Pancreas (tissue), 10 donors: ENCODE data around the gene INSM1. TPM values are rescaled to one million over a fixed set of nuclear protein-coding genes. Genes with fewer than 3 reads are reported as not detected.
A peak's percentile ranks its signal among the peaks of the same experiment; 100 is the strongest.

Experiments used
- ATAC-seq, 4 donors: fragments of 200-7000 bp; cut with Tn5 transposase; one replicate each; pipeline versions ENCODE4 v1.8.0 to v1.9.1; 2020; ENCODE audit warnings: mild to moderate bottlenecking in 4 of 4, moderate library complexity in 4 of 4
- DNase-seq, 6 donors: peaks; one replicate each; pipeline ENCODE4 v3.0.0-alpha.2; 2020
- FAIRE-seq: peaks from 2 replicates; lab custom pipeline; 2012; peaks lifted over from hg19 to GRCh38; lab: Jason Lieb, UNC
- H3K27ac ChIP-seq, 4 donors: fragments of 200-600 bp; sonication (generic); 1 replicate in 3 of 4; 2 replicates in 1 of 4; pipeline versions ENCODE4 v1.5.0 to v1.8.0; 2020
- H3K27me3 ChIP-seq, 4 donors: fragments of 200-600 bp; one replicate each; pipeline ENCODE4 v1.8.0; 2021
- H3K36me3 ChIP-seq, 3 donors: fragments of 200-600 bp; sonication (generic) in 1 of 3; one replicate each; pipeline versions ENCODE4 v1.5.0 to v1.8.0; 2020 to 2021
- H3K4me1 ChIP-seq, 3 donors: fragments of 200-600 bp; one replicate each; pipeline ENCODE4 v1.8.0; 2021
- H3K4me3 ChIP-seq, 4 donors: fragments of 200-600 bp; sonication (generic) in 2 of 4; one replicate each; pipeline versions ENCODE4 v1.5.0 to v1.8.0; 2020 to 2021
- H3K9me3 ChIP-seq, 4 donors: fragments of 200-600 bp; one replicate each; pipeline ENCODE4 v1.8.0; 2021
- WGBS, 2 donors: extraction: QIAGEN DNeasy Blood & Tissue Kit; methylation state at CpG; one replicate each; pipeline ENCODE4 v1.1.7; 2013; 5-methylcytosine and 5-hydroxymethylcytosine counted together
- intact Hi-C, 3 donors: fragments of 100-400 bp; cut with DNase I; formaldehyde crosslinking; loops; one replicate each; pipeline versions ENCODE4 v1.11.1 to v1.14.2; 2022
- polyA plus RNA-seq, 2 donors: library from polyadenylated mRNA; stranded (reverse); fragments of 200-250 nt; gene quantifications; one replicate each; pipeline ENCODE4 v1.2.3, GENCODE V29; 2013
- total RNA-seq, 6 donors: library from RNA; stranded (reverse); fragmentation: NEBNext Ultra II Directional in 4 of 6; extraction: Animal tissue kit (Norgen Biotek cat#: 25700) in 4 of 6; gene quantifications; one replicate each; pipeline versions ENCODE4 v1.2.1 to v1.2.4, GENCODE V29; 2021 to 2023
- TF ChIP-seq, protein P1 (sequence below), 4 donors: fragments of 200-600 bp; sonication (generic) in 3 of 4; IDR thresholded peaks; one replicate each; pipeline versions ENCODE4 v1.5.0 to v1.8.0; 2021; ENCODE audit warnings: antibody characterized with exemption in 4 of 4
- donor health status: healthy with polysubstance abuse.
- donor health status: DM: no; HTN: no; CAD: no; lungs with moderate emphysema.
- donor health status: DM: no; HTN: no; CAD: no.
- donor health status: control.
- donor health status: control.
- donor health status: Bipolar disorder and iron deficiency.
- donor health status: DM: yes; HTN: yes; CAD: no.
- donor health status: DM: no; HTN: no; CAD: no.
- donor health status: DM: no; HTN: no; CAD: no.
- donor health status: DM: yes; HTN: yes; CAD: no.

The INSM1 gene
- total and polyA plus RNA-seq, 8 donors = 1.1 to 23.7 (median 4.0) TPM

DNA sequence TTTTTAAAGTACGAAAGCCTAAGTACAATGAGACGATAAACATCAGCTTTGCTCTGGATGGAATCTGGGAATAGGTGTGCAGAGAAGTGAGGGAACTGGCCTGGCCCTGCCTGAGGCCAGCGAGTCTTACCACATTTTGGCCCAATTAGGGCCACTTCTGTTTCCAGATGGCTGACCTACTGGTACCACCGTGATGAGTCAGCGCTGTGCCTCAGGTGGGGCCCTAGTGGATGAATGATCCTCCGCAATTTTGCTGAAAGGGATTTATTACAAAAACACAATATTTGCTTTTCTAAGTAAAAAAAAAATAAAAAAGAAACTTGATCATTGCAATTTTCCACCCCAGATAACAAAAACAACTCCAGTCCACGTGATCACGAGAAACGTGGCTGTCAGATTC, 22.5 kb downstream of the INSM1 start:
- Histone ChIP-seq H3K4me3 (no peak overlapping the region), H3K36me3 (peaks cover 0 to 28% (median 0%) of the 10 kb centered on the region in 3 donors), H3K9me3 (no peaks in the 10 kb centered on the region), H3K4me1 (no peaks in the 10 kb centered on the region), H3K27ac (no peak overlapping the region), H3K27me3 (no peaks in the 10 kb centered on the region)
- DNase-seq = no peak
- ATAC-seq = no peak
- WGBS, 2 donors = 93 to 95% methylated on average over 9 of the region's 9 CpGs
- intact Hi-C loops = no loop called here
- FAIRE-seq = no peak
- TF ChIP-seq, protein P1, sequence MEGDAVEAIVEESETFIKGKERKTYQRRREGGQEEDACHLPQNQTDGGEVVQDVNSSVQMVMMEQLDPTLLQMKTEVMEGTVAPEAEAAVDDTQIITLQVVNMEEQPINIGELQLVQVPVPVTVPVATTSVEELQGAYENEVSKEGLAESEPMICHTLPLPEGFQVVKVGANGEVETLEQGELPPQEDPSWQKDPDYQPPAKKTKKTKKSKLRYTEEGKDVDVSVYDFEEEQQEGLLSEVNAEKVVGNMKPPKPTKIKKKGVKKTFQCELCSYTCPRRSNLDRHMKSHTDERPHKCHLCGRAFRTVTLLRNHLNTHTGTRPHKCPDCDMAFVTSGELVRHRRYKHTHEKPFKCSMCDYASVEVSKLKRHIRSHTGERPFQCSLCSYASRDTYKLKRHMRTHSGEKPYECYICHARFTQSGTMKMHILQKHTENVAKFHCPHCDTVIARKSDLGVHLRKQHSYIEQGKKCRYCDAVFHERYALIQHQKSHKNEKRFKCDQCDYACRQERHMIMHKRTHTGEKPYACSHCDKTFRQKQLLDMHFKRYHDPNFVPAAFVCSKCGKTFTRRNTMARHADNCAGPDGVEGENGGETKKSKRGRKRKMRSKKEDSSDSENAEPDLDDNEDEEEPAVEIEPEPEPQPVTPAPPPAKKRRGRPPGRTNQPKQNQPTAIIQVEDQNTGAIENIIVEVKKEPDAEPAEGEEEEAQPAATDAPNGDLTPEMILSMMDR (IDR thresholded peaks at IDR 0.05) = no peak

DNA sequence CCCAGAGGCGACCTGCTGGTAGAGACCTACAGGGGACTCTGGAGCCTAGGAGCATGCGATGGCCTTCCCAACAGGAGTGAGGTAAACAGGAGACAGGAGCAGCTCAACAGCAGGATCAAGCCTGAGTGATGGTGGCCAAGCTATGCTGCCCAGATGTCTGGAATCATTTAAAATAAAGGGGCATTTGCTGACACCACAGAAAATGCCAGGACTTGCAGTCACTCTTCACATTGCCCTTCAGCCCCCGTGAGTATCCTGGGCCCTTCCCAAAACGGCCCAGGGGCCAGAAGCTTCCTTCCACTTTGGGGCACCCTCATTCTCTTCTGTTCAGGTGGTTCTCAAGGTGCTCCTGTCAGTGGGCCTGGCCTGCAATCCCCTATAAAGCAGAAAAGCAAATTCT, 23.2 kb downstream of the INSM1 start:
- Histone ChIP-seq H3K27ac (no peak overlapping the region), H3K36me3 (peaks cover 0 to 33% (median 0%) of the 10 kb centered on the region in 3 donors), H3K4me3 (no peak overlapping the region), H3K4me1 (no peaks in the 10 kb centered on the region), H3K27me3 (no peaks in the 10 kb centered on the region), H3K9me3 (no peaks in the 10 kb centered on the region)
- ATAC-seq = no peak
- FAIRE-seq = no peak
- DNase-seq = no peak
- intact Hi-C loops = no loop called here
- 83 to 89% methylated on average over 4 of the region's 4 CpGs for WGBS, 2 donors
- TF ChIP-seq, protein P1 (IDR thresholded peaks at IDR 0.05) = no peak

DNA sequence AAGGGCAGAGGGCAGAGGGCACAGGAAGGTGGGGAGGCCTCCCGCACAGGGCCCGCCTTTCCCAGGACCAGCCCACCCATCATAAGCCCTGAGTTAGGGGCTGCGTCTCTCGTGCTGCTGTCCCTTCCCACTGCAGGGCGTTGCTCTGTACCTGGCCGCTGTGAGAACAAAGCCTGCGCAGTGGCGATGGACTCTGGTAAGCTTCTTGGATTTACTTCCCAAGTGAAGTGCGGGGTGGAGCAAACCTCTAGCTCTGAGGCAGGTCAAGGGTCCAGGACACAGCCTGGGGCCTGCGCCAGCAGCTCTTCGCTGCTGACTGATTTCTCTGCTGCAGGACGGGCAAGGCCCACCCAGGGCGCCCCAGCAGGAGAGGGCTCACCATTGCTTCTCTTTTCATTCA, 23.9 kb downstream of the INSM1 start:
- ATAC-seq (no peak), FAIRE-seq (no peak), DNase-seq (no peak)
- no peak overlapping the region for H3K4me3 ChIP-seq
- no peaks in the 10 kb centered on the region for H3K27me3 ChIP-seq
- intact Hi-C loops = no loop called here
- 94 to 96% methylated on average over 13 of the region's 13 CpGs for WGBS, 2 donors
- H3K4me1 ChIP-seq = no peaks in the 10 kb centered on the region
- H3K36me3 ChIP-seq = peaks cover 0 to 33% (median 0%) of the 10 kb centered on the region in 3 donors
- H3K27ac ChIP-seq = no peak overlapping the region
- TF ChIP-seq, protein P1 (IDR thresholded peaks at IDR 0.05) = no peak
- no peaks in the 10 kb centered on the region for H3K9me3 ChIP-seq

DNA sequence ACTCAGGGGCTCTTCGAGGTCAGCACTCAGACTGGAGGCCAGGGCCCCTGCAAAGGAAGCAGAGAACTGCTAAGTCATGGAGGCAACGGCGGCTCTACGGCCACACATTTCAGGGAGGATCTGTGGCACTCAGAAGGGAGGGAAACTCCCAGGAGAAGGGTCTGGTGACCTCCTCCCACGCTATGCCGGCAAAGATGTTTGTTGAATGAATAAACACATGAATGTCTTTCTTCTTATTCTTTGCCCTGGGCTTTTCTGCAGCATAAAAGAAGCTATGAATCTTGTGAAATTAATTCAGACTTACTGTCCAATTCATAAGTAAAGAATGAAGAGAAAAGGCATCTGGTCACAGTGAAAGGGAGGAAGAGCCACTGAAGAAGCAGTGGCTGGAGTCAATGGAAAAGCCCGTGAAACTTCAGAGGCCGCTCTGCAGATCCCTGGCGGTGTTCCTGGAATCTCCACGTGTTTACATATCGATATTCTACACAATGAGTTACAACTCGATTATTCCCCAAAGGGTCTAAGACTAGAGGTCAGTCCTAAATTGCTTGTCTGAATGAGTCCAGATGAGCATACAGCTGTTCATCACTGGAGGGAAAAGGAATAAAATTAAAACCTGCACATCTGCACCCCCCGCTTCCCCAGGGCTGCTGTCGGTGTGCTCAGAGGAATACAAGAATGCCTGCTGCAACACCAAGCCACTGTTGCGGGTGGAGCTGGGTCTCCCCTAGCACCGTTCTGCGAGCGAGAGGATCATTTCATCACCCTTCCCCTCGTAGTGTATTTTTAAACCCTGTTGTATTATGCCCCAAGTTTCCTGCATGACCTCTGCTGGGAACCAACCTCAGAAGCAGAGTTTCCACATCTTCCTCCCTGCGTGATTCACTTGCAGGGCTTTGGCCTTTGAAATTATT, 25.6 kb downstream of the INSM1 start:
- Histone ChIP-seq H3K36me3 (peaks cover 0 to 33% (median 0%) of the 10 kb centered on the region in 3 donors), H3K27me3 (no peaks in the 10 kb centered on the region), H3K27ac (no peak overlapping the region), H3K4me3 (no peak overlapping the region), H3K4me1 (no peaks in the 10 kb centered on the region), H3K9me3 (no peaks in the 10 kb centered on the region)
- TF ChIP-seq, protein P1 (IDR thresholded peaks at IDR 0.05) = no peak
- FAIRE-seq = no peak
- DNase-seq = no peak
- 84 to 86% methylated on average over 20 of the region's 20 CpGs for whole genome bisulfite sequencing, 2 donors
- peak in 1 of 4 donors; percentile 28 for ATAC-seq
- intact Hi-C loops = no loop called here

DNA sequence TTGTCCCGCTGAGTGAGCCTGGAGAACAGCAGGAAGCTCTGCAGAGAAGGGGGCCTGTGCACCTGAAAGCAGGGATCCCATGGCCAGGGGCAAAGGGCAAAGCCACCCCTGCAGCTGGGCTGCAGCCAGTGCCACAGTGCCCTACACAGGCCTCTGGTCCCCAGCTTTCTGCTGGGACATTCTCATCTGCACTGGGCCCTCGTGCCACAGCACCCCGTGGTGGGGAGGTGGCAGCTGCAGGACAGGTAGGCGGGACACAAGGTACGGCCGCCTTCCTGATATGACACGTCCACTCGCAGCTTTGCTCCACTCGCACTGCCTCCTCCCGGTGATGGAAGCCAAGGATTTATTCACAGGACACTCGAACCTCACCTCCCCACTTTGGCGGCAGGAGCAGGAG, 27.2 kb downstream of the INSM1 start:
- Histone ChIP-seq H3K4me3 (no peak overlapping the region), H3K27me3 (no peaks in the 10 kb centered on the region), H3K27ac (no peak overlapping the region), H3K36me3 (peaks cover 0 to 33% (median 0%) of the 10 kb centered on the region in 3 donors), H3K9me3 (no peaks in the 10 kb centered on the region), H3K4me1 (no peaks in the 10 kb centered on the region)
- WGBS, 2 donors = 93 to 94% methylated on average over 12 of the region's 12 CpGs
- FAIRE-seq (no peak), DNase-seq (no peak), ATAC-seq (no peak)
- TF ChIP-seq, protein P1 (IDR thresholded peaks at IDR 0.05) = no peak
- intact Hi-C loops = no loop called here
